Esophagus muscularis mucosa (tissue), 4 donors: ENCODE measurements around the gene POLQ. TPM values are rescaled to one million over a fixed set of nuclear protein-coding genes. Genes with fewer than 3 reads are reported as not detected.

ENCODE experiments used
- DNase-seq: peaks from one replicate; pipeline ENCODE4 v3.0.0-alpha.2; 2017; ENCODE audit errors: extremely low spot score
- H3K27ac ChIP-seq, 4 donors: fragments of 200-600 bp; sonication (generic); replicated peaks in 1 of 4; 1 replicate in 3 of 4; 2 replicates in 1 of 4; pipeline ENCODE4 v1.5.1; 2016 to 2019; ENCODE audit warnings: mild to moderate bottlenecking in 1 of 4
- H3K27me3 ChIP-seq, 4 donors: fragments of 200-600 bp; sonication (generic); one replicate each; pipeline versions ENCODE4 v1.5.1 to v1.6.0; 2016 to 2019
- H3K36me3 ChIP-seq, 4 donors: fragments of 200-600 bp; sonication (generic); one replicate each; pipeline ENCODE4 v1.5.1; 2016 to 2019
- H3K4me1 ChIP-seq, 4 donors: fragments of 200-600 bp; sonication (generic); one replicate each; pipeline ENCODE4 v1.5.1; 2016 to 2019
- H3K4me3 ChIP-seq, 4 donors: fragments of 200-600 bp; sonication (generic); 1 replicate in 2 of 4; 2 replicates in 2 of 4; pipeline ENCODE4 v1.5.1; 2016 to 2019; ENCODE audit warnings: mild to moderate bottlenecking in 4 of 4, moderate library complexity in 1 of 4
- H3K9me3 ChIP-seq, 4 donors: fragments of 200-600 bp; sonication (generic); 1 replicate in 3 of 4; 2 replicates in 1 of 4; pipeline ENCODE4 v1.5.1; 2016 to 2019
- CTCF ChIP-seq, 3 experiments: fragments of 200-600 bp in 2 of 3; fragments of 450-650 bp in 1 of 3; sonication (generic) in 2 of 3; IDR thresholded peaks; one replicate each; pipeline ENCODE4 v1.5.1; 2017 to 2019; ENCODE audit warnings: antibody characterized with exemption in 3 of 3, mild to moderate bottlenecking in 2 of 3, moderate library complexity in 1 of 3
- EP300 ChIP-seq: sonication (generic); formaldehyde crosslinking; IDR thresholded peaks from one replicate; pipeline ENCODE4 v1.6.1; 2017; ENCODE audit warnings: antibody characterized with exemption
- POLR2A ChIP-seq: fragments of 450-650 bp; IDR thresholded peaks from one replicate; pipeline ENCODE4 v1.6.1; 2017; ENCODE audit warnings: antibody characterized with exemption, moderate library complexity, mild to moderate bottlenecking, low read depth
- POLR2AphosphoS5 ChIP-seq, 2 donors: sonication (generic); formaldehyde crosslinking; IDR thresholded peaks; one replicate each; pipeline ENCODE4 v1.6.1; 2017; ENCODE audit warnings: antibody characterized with exemption in 2 of 2
- WGBS: methylation state at CpG from one replicate; pipeline ENCODE4 v1.1.5; 2018; 5-methylcytosine and 5-hydroxymethylcytosine counted together
- intact Hi-C: fragments of 100-400 bp; cut with DNase I; formaldehyde crosslinking; loops from one replicate; pipeline ENCODE4 v1.15.1; 2023
- total RNA-seq, 4 donors: library from RNA; depleted of rRNA; stranded (reverse); fragments of >200 nt; gene quantifications; one replicate each; pipeline versions ENCODE4 v1.1.0 to v1.2.1, GENCODE V29; 2016

POLQ gene
- total RNA-seq, 4 donors from 2014 or later, result under 0.01 to 0.40 (median 0.15) TPM

GRCh38 chr3:121531269-121531668, 14.5 kb downstream of the POLQ start:
- H3K27me3 ChIP-seq, result no peaks in the 10 kb centered on the region
- no peaks in the 10 kb centered on the region for H3K4me1 ChIP-seq
- TF ChIP-seq POLR2AphosphoS5 (IDR thresholded peaks at IDR 0.05) (no peak), POLR2A (no peak), CTCF (IDR thresholded peaks at IDR 0.05) (no peak), EP300 (no peak)
- H3K4me3 ChIP-seq, result no peak overlapping the region
- no peak for DNase-seq
- intact Hi-C loops, result no loop called here
- H3K27ac ChIP-seq, result no peak overlapping the region
- no peaks in the 10 kb centered on the region for H3K36me3 ChIP-seq
- no peaks in the 10 kb centered on the region for H3K9me3 ChIP-seq

- TF ChIP-seq POLR2A, result no peak
- peak in 1 of 3 experiments; percentile 8 for TF ChIP-seq CTCF (IDR thresholded peaks at IDR 0.05)
- intact Hi-C loops, result no loop called here
- Histone ChIP-seq H3K4me3 (no peak overlapping the region), H3K36me3 (no peaks in the 10 kb centered on the region), H3K27me3 (no peaks in the 10 kb centered on the region), H3K9me3 (no peaks in the 10 kb centered on the region), H3K27ac (no peak overlapping the region), H3K4me1 (no peaks in the 10 kb centered on the region)
- 75% methylated on average over 3 of the region's 3 CpGs for WGBS
- no peak for DNase-seq
Observed at GRCh38 chr3:121529308-121529707, 16.5 kb downstream of the POLQ start.

GRCh38 chr3:121520510-121520909, 25.3 kb downstream of the POLQ start:
- DNase-seq, result no peak
- Histone ChIP-seq H3K9me3 (peaks cover 0 to 9% (median 4%) of the 10 kb centered on the region in 4 donors), H3K36me3 (no peaks in the 10 kb centered on the region), H3K27me3 (no peaks in the 10 kb centered on the region), H3K4me3 (no peak overlapping the region), H3K27ac (no peak overlapping the region), H3K4me1 (no peaks in the 10 kb centered on the region)
- WGBS, result 100% methylated on average over 3 of the region's 3 CpGs
- no peak for TF ChIP-seq CTCF (IDR thresholded peaks at IDR 0.05)
- no peak for TF ChIP-seq POLR2A
- TF ChIP-seq POLR2AphosphoS5 (IDR thresholded peaks at IDR 0.05), result no peak
- intact Hi-C loops, result no loop called here

GRCh38 chr3:121517953-121518655, 27.7 kb downstream of the POLQ start:
- H3K27ac ChIP-seq, result no peak overlapping the region
- TF ChIP-seq POLR2A, result no peak
- TF ChIP-seq POLR2AphosphoS5 (IDR thresholded peaks at IDR 0.05), result no peak
- TF ChIP-seq CTCF (IDR thresholded peaks at IDR 0.05), result no peak
- TF ChIP-seq EP300, result no peak
- 90% methylated on average over 5 of the region's 5 CpGs for WGBS
- H3K36me3 ChIP-seq, result no peaks in the 10 kb centered on the region
- no peaks in the 10 kb centered on the region for H3K27me3 ChIP-seq
- no peak for DNase-seq
- intact Hi-C loops, result no loop called here
- H3K9me3 ChIP-seq, result peaks cover 0 to 19% (median 7%) of the 10 kb centered on the region in 4 donors
- no peaks in the 10 kb centered on the region for H3K4me1 ChIP-seq
- H3K4me3 ChIP-seq, result no peak overlapping the region

GRCh38 chr3:121515862-121516261, 29.9 kb downstream of the POLQ start:
- H3K36me3 ChIP-seq, result no peaks in the 10 kb centered on the region
- TF ChIP-seq POLR2AphosphoS5 (IDR thresholded peaks at IDR 0.05), result no peak
- TF ChIP-seq CTCF (IDR thresholded peaks at IDR 0.05), result no peak
- no peak for TF ChIP-seq EP300
- no peak for TF ChIP-seq POLR2A
- H3K4me3 ChIP-seq, result no peak overlapping the region
- H3K27ac ChIP-seq, result no peak overlapping the region
- H3K9me3 ChIP-seq, result peaks cover 0 to 19% (median 7%) of the 10 kb centered on the region in 4 donors
- intact Hi-C loops, result no loop called here
- H3K27me3 ChIP-seq, result no peaks in the 10 kb centered on the region
- H3K4me1 ChIP-seq, result no peaks in the 10 kb centered on the region
- no peak for DNase-seq
